CD4-positive, alpha-beta T cell treated with Interleukin-21 for 1 hour (primary cell): ENCODE results near the gene PTPRM.

Experiments
- DNase-seq: peaks from one replicate; pipeline ENCODE4 v3.0.0-alpha.2; 2020

PTPRM gene

DNA sequence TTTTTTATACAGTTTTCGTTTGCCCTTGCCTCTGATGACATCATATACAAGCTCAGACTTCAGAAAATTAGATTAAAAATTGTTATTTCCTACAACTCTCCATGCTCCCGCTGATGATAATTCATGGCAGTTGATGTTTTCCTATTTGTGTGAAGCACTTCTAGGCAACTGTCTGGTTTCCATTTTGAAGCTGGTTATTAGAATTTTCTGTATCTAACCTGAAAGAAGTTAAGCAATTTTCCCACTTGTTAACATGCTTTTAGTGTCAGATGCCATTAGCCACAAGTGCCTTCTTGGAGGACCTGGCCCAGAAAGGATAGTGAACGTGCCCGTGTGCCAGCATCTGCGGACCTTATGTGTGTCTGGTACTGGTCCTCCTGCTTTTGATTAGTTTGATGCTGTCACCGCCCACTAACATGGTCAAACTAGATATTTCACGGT, 694.6 kb downstream of the PTPRM start:
- no peak for DNase-seq

DNA sequence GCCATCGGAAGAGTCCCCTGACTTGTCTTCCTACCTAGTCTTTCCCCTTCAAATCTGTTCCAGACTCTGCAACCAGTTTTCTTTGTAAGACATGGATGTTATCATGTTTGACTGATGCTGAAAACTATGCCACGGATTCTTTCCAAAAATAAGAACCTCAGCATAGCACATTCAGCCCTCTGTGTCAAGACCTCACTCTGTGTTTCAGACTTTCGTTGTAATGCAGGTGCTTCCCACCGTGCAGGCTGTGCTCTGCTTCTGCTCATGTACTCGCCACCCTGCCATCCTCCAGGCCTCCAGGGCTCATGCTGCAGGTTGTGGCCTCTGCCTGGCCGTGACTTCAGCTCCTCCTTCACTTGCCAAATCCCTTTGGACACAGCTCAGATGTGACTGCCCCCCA, 695.1 kb downstream of the PTPRM start:
- DNase-seq: no peak

DNA sequence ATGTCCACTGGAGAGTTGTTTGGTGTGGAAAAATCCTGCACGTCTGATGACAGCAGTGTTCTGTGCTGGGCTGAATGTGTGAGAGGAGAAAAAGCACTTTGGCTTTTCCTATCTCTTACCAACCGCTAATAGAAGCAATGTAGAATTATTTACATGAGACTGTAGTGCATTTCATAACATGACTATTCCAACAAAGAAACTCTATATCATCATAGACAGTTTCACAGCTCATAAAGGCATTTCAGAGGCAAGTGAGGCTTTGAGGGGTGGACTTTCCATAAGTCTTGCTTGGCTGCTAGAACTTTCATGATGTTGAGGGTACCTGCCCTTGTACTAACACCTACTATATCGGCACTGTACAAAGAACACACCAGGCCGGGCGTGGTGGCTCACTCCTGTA, 697.0 kb downstream of the PTPRM start:
- no peak for DNase-seq

DNA sequence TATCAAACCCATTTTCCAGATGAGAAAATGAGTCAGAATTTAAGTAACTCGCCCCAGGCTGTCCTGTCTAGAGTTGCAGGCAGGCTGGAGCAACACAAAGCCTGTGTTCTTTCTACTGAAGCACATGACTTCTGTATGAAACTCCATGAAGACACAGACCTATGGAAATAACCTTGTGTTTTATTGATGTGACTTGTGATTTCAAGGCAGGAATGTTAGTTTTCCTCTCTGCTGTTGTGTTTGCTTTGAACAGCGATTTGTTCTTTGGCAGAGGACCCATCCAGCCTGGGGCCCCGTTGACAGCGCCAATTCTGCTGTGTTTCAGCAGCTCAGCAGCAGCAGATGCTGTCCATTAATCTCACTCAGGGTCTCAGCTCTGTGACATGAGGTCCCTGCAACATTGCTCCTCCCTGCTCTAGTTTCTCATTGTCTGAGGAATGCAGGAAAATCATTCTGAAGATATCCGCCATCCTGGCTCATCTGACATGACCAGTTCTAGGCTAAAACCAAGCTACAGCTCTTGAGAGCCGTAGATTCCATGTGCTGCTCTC, 697.8 kb downstream of the PTPRM start:
- no peak for DNase-seq

DNA sequence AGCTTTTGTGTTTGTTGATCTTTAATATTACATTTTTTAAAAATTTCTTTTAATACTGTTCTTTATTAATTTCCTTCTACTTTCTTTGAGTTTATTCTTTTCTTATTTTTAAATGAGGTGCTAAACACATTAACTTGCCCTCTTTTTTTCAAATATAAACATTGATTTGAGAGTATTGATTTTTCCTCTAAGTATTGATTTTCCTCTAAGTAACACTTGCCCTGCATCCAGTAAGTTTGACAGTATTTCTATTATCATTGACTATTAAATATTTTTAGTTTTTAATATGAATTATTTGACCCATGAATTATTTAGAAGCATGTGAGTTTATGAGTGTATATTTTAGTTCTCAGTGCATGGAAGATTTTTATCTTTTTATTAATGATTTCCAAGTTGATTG, 705.1 kb downstream of the PTPRM start:
- DNase-seq: no peak

DNA sequence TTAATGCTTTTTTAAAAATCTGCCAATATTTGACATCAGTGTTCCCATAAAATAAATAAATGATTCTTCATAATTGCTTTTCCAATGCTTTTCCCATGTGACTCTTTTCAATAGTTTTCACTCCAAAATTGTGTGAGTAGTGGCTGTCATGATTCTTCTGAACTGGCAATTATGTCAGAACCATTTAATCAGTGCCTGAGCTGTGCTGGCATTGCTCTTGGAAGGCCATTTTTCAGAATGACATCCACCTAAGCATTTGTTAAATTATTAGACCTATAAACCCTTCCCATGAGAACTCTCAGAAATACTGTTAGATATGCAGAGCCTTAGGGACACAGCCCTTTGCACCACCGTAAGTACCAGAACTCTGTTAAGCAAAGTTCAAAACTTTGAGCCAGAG, 707.3 kb downstream of the PTPRM start:
- DNase-seq: no peak

DNA sequence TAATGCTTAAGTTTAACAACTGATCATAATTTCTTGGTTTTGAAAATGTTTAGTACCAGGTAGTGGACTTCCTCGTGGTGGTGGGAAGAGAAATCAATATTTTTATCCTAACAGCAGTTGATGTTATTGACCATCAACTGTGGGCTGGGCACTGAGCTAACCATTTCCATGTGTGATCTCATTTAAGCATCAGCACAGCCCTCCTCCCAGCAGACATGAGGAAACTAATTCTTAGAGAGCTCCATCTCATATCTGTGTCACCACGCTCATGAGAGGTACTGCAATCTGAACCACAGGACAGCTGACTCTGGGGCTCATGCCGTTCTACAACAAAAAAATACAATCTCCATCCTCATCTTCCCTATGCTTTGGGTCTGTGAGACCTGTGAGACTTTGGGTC, 709.3 kb downstream of the PTPRM start:
- no peak for DNase-seq

DNA sequence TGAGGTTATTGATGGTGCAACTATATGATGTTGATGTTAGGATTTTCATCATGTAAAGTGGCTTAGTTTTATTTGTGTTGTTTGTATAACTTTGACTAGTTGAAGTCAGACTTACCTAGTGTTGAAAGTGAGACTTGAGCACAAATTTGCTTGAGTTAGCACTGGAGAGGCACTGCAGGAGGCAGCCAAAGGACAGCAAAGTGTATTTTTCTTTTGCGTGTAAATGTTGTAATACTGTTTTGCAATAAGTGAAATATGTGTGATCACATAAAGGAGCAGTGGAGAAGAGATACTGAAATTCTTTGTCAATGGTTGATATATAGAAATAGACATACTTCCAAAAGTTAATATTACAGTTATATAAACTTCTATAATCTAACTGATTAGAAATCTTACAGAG, 710.2 kb downstream of the PTPRM start:
- no peak for DNase-seq

DNA sequence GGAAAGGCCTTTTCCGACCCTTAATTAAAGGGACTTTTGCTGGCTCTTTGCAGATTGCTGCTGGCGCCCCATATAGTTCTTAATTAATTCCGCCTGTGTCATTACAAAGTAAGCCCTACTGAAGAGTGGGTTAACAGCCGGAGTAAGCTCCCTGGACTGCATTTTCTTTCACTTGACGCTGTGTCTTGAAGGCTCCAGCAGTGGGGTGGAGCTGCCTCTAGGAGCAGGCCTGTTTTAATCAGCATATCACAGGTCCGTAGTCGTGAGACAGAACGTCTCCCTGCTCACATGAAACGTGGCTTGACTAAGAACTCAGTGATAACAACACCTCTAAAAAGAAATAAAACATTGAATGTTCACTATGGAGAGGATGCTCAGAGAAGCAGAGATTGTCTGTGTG, 712.2 kb downstream of the PTPRM start:
- DNase-seq: no peak

DNA sequence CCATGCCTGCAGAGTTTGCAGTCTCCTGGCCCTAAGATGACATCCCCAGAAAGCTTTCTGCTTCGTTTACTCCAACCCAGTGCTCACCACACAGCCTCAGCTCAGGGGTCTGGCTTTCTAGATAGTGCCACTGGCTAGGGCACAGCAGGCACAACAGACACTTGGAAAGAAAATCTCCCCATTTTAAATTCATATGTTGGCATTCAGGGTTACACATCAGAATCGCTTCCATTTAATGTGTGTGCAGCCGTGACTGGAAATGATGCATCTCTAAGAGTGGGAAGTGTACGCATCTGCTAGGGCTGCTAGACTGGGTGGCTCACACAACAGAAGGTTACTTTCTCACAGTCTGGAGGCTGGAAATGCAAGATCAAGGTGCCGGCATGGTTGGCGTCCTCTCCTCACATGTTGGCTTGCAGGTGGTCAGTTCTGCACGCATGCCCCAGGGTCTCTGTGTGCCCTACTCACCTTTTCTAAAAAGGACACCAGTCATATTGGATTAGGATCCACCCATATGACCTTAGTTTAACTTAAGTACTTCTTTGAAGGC, 712.7 kb downstream of the PTPRM start:
- DNase-seq: no peak

DNA sequence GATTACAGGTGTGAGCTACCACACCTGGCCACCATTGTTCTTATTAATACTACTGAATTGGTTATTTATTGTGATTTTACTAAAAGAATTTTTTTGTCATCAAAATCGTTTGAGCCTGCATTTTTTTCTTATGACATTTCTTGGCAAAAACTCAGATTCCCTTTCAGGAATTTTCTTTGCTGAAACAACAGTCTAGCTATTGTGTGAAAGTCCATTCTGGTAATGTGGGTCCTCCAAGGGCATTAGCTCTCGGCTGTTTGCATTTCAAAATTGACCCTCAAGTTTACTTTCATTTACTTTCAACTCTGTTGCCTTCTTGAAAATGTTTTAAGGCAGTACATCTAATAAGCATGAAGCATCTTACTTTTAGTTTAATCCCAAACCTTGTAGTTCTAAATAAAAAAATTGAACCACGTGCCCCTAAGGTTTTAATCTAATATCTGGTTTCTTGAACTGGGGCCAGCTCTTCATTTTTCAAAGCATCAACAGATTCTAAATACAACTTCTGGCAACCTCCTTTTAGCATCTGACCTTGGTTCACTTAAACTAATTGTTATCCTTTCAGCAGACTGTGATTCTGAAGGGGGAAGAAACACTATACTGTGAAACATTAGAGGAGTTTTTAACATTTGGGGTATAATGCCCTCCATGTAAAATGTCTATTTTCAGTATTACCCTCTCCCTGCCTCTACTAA, 716.9 kb downstream of the PTPRM start:
- DNase-seq: no peak

DNA sequence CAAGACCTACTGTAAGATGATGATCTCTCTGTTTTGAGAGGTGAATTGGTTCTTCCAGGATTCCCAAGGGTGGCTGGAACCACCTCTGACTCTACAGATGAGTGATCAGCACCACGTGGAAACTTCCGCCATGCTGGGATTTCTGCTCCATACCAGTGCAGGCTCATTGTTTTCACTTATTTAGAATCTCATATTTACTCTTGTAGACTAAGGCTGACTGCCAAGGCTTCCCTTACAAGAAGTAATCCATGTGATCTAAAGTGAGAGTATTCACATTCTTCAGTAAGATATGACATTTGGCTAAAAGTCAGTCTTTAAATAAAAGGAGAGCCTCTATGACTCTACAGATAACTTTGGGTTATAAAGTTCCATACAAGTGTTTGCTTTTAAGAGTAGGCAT, 719.2 kb downstream of the PTPRM start:
- DNase-seq: no peak

DNA sequence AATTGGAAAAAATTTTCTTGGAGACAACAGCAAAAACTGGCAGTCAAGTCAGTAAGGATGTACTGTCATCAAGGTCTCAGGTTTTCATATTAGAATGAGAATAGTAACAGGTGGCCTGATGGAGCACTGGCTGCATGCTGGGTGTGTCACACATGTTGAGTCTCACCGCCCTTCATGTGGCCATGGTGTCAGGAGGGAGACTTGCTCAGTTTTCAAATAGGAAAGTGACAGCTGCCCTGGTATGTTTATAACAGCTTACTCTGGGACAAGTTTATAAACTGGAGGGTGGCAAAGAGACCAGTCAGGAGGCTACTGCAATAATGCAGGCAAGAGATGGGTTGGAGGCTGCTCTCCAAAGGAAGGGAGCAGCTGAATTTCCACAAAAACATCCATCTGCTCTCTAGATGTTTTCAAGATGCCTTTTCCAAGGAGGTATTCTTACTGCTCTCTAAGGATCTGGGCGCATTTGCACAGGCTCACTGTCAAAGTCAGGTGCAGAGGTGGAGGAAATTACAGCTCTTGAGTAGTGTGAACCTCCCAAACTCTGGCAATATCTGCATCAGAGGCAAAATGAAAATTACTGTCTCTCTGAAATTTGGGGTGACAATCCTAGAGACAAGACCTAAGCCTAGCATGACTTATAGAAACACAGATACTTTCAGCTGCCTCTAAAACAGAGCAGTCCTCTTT, 720.2 kb downstream of the PTPRM start:
- no peak for DNase-seq

DNA sequence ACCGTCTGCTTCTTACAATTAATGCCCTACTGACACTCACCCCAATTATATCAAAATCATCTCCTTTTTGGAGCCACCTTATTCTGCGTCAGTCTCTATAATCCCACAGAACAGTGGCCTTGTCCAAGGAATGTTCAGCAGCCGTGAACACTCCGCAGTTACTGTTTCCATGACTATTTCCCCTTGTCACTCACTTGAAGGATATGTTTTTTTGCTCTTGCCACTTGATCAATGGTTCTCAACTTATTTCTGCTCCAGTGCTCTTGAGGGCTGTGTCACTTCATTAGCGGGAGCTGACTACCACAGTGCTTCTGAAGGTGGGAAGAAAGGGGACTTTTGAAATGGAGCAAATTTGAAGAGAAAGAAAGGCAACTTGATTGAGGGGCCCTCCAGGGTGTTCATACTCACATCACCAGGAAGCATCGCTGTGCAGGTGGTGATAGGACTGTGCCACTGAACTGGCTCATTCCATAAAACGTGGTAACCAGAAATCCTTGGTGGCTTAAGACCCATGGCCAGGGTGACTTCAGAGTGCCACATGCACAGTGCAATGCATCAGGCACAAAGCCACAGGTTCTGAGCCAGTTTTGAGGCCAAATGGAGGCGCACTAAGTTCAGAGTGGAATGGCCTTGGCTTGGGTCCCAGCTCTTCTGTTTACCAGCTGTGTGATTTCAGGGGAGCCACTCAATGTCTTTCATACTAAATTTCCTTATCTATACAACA, 721.5 kb downstream of the PTPRM start:
- DNase-seq: no peak

DNA sequence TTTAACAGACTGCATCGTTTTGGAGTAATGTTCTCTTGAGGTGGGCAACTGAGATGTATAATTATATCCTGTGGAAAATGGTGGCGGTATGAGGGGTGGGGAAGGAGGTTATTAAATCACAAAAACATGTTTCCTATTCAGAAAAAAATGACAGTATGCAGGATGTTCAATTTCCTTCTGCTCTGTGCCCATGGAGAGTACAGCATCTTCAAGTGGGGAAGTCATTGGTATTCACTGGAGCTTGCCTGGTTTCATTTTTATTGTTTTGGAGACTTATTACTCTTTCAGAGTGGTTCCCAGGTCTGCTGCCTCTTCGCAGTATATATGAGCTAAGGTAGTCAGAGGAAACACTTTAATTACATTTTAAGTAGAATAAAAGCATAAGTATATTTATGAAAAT, 723.3 kb downstream of the PTPRM start:
- no peak for DNase-seq

DNA sequence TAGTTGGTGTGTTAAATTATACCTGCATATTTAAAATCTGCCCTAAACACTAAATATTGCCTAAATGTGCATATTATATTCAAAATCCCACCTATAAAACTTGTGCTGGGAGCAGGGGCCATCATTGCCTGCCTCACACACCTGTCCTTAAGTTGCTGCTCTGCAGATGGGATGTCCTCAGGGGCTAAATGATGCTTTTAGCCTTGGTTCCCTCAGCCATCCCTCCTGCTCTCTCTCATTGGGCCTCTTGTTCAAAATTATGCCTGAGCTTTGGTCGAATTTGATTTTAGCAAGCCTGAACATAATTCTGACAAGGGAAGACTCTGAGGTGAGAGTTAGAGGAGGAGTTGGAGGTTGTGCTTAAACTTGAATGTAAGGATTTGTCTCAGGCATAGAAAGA, 723.8 kb downstream of the PTPRM start:
- DNase-seq: no peak

DNA sequence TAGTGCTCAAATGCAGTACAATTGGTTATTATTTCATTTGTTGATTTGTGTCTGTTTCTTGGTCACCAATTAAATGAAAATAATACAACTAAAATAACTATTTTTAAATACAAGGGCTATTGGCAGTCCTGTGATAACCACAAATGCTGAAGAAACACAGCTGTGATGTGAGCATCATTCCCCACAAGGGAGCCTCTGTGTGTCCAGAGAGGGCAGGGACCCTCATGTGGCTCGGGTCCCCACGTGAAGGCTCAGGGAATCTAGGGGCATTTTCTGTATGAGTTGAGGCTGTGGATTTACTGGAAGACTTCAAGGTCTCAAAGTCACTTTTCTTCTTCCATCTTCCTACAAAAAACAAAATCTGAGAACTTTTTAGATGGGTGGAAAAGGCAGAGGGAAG, 726.1 kb downstream of the PTPRM start:
- no peak for DNase-seq

DNA sequence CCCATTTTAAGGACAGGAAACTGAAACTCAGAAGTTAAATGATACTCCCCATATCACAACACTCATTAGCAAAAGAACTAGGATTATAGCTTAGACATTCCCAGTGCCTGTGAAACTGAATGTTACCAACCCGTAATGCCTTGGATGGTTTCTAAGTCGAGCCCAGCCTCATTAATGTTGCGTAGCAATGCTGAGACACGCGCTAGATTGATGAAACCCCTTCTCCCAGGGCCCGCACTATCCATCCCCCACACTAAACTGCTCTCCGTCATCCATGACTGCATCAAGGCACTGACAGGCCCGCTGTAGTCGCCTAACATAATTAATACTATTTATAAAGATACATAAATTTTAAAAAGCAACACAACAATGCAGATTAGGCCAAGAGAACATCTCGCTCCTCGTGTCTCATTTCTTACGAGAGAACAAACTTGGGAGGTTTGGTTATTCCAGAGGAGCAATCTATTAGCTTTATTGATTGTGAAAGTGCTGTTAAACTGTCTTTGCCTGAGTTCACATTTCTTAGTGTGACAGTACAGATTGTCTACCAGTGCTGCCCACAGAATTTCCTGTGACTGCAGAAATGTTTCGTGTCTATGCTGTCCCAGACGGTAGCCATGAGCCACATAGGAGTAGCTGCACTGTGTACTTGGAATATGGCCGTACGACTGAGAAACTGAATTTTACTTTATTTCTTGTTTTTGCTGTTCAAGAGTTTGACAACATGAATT, 729.9 kb downstream of the PTPRM start:
- no peak for DNase-seq

DNA sequence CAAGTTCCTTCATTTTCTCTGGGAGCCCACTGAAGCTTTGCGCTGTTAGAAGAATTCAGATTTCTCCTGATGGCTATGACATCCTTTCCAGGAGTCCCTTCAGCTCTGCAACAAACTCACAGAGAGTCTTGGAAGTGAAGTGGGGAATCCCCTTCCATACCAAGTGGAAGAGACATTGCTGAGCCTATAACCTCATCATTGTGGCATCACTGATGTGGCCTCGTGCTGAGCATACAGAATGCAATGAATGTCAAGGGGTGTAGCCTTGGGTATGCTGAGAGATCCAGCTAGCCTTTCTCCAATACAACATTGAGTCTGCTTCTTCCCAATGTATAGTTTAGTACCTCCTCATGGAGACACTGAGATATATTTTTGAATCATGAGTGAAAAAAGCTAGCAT, 731.1 kb downstream of the PTPRM start:
- DNase-seq: no peak

DNA sequence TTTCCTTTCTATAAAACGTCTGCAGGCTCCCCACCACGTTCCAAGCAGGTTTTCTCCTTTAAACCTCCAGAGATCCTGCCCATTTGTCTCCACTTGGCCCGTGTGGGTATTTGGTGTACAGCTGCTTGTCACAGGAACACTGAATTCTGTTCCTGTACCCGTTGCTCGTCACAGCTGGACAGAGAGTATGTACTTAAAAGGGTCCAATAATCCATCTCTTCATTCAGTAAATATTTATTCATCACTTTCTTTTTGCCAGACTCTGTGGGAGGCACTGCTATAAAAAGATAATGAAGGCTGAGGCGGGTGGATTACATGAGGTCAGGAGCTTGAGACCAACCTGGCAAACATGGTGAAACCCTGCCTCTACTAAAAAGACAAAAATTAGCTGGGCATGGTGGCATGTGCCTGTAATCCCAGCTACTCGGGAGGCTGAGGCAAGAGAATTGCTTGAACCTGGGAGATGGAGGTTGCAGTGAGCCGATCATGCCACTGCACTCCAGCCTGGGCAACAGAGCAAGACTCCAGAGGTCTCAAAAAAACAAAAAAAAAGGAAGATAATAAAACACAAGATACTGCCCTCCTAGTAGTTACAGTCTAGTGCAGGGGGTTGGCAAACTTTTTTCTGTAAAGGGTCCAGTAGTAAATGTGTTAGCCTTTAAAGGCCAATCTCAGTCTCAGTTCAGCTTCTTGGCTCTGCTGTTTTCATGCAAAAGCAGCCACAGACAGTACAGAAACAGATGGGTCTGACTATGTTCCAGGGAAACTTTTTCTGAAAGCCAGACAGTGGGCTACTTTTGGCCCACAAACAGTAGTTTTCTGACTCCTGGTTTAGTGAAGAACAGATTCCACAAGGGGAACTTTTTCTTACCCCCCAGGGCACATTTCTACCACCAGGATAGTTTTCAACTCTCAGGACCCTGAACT, 732.2 kb downstream of the PTPRM start:
- DNase-seq: no peak

DNA sequence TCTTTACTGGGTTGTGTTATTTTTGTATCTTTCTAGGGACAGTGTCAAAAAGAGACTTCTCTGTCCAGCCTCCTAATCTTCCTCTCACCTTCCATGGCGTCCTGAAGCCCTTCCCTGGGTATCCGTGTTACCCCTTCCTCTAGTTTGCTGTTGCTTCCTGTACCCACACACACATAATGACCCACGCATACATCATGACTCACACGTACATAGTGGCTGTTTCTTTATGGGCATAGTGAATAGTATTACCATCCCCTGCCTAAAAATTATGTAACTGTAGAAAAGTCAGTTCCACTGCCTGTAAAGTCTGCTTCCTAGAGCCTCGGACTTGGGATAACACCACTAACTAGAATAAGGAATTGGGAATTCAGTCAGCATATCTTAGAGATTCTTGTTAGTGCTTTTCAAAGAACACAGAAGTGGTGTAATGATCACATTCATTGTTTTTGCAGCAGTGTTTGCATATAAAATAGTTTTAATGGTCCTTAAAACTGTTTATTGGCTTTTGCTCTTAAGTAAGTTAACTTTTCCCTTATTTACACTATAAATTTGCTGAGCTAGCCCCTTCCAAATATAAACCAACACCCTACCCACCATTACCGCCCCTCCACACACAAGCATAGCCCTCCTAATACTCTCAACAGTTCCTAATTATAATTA, 733.8 kb downstream of the PTPRM start:
- DNase-seq: no peak
